GM21515 (cell line): ENCODE results near the gene TMX3.

Experiments
- ATAC-seq: cut with Tn5 transposase; IDR thresholded peaks from one replicate; pipeline ENCODE4 v1.9.1; 2021; ENCODE audit not compliant: unreplicated experiment

The TMX3 gene

GRCh38 chr18:68713131-68713530 lies 1.8 kb downstream of the TMX3 start:
- no peak for ATAC-seq

GRCh38 chr18:68707646-68708045 lies 7.3 kb downstream of the TMX3 start:
- no peak for ATAC-seq

- no peak for ATAC-seq
These were observed 9.8 kb downstream of the TMX3 start for GRCh38 chr18:68705119-68705518.

- no peak for ATAC-seq
These were observed 11.6 kb downstream of the TMX3 start for GRCh38 chr18:68703326-68703725.

- no peak for ATAC-seq
These were observed 13.6 kb downstream of the TMX3 start for GRCh38 chr18:68701353-68701752.

GRCh38 chr18:68699043-68699442 lies 15.9 kb downstream of the TMX3 start:
- no peak for ATAC-seq

GRCh38 chr18:68696937-68697336 lies 18.0 kb downstream of the TMX3 start:
- no peak for ATAC-seq

GRCh38 chr18:68694316-68694715 lies 20.6 kb downstream of the TMX3 start:
- no peak for ATAC-seq

- no peak for ATAC-seq
These were observed 21.7 kb downstream of the TMX3 start for GRCh38 chr18:68693091-68693815.

GRCh38 chr18:68679528-68679927 lies 35.4 kb downstream of the TMX3 start:
- ATAC-seq: no peak

- peak; percentile 93 for ATAC-seq
These were observed 38.0 kb downstream of the TMX3 start for GRCh38 chr18:68676913-68677312.

GRCh38 chr18:68667121-68667520 lies 47.8 kb downstream of the TMX3 start:
- ATAC-seq: no peak

GRCh38 chr18:68666381-68666780 lies 48.5 kb downstream of the TMX3 start:
- ATAC-seq: no peak

- no peak for ATAC-seq
These were observed 49.3 kb downstream of the TMX3 start for GRCh38 chr18:68665628-68666027.

GRCh38 chr18:68662754-68663153 lies 52.2 kb downstream of the TMX3 start:
- ATAC-seq: no peak

GRCh38 chr18:68660354-68661183 lies 54.3 kb downstream of the TMX3 start:
- no peak for ATAC-seq

GRCh38 chr18:68648191-68648590 lies 66.7 kb downstream of the TMX3 start:
- no peak for ATAC-seq

GRCh38 chr18:68642003-68642402 lies 72.9 kb downstream of the TMX3 start:
- no peak for ATAC-seq

GRCh38 chr18:68640861-68641260 lies 74.0 kb downstream of the TMX3 start:
- ATAC-seq: no peak

- ATAC-seq: no peak
These were observed 76.3 kb downstream of the TMX3 start for GRCh38 chr18:68638613-68639012.

- no peak for ATAC-seq
These were observed 87.1 kb downstream of the TMX3 start for GRCh38 chr18:68627812-68628211.
